Choroid plexus epithelial cell (primary cell): ENCODE measurements around the gene CERCAM.

Experiments used
- DNase-seq: peaks from one replicate; pipeline ENCODE4 v3.0.0-alpha.2; 2010; ENCODE audit warnings: low read depth
- H3K4me3 ChIP-seq: 2 replicates; pipeline ENCODE4 v1.5.1; 2011; ENCODE audit warnings: low read depth, mild to moderate bottlenecking, control low read depth, low read length, moderate library complexity
- TF ChIP-seq, protein P1 (sequence below): conservative IDR thresholded peaks from 2 replicates; pipeline ENCODE4 v1.5.1; 2011; ENCODE audit warnings: low read depth, mild to moderate bottlenecking, control low read depth, inconsistent platforms, low read length, moderate library complexity

Gene CERCAM

DNA sequence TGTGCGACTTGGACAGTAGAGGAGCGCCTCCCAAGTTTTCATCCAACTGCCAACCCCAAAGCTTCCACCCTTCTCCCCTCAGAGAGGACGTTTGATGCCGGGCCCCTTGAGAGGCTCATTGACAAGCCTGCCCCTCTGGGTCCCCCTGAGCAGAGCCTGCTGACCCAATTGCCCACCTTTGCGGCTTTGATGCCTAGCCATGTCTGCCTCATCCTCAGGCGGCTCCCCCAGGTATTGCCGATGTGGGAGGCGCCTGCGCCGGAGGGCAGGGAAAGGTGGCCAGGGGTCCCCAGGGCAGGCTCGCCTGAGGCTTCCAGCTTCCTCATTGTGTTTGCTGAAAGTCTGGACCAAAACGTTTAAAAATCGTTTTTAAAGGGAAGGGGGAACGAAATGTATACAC is 36.5 kb downstream of the CERCAM start:
- TF ChIP-seq, protein P1, sequence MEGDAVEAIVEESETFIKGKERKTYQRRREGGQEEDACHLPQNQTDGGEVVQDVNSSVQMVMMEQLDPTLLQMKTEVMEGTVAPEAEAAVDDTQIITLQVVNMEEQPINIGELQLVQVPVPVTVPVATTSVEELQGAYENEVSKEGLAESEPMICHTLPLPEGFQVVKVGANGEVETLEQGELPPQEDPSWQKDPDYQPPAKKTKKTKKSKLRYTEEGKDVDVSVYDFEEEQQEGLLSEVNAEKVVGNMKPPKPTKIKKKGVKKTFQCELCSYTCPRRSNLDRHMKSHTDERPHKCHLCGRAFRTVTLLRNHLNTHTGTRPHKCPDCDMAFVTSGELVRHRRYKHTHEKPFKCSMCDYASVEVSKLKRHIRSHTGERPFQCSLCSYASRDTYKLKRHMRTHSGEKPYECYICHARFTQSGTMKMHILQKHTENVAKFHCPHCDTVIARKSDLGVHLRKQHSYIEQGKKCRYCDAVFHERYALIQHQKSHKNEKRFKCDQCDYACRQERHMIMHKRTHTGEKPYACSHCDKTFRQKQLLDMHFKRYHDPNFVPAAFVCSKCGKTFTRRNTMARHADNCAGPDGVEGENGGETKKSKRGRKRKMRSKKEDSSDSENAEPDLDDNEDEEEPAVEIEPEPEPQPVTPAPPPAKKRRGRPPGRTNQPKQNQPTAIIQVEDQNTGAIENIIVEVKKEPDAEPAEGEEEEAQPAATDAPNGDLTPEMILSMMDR = no peak
- DNase-seq = no peak
- H3K4me3 ChIP-seq = peak overlapping the region; percentile 78

DNA sequence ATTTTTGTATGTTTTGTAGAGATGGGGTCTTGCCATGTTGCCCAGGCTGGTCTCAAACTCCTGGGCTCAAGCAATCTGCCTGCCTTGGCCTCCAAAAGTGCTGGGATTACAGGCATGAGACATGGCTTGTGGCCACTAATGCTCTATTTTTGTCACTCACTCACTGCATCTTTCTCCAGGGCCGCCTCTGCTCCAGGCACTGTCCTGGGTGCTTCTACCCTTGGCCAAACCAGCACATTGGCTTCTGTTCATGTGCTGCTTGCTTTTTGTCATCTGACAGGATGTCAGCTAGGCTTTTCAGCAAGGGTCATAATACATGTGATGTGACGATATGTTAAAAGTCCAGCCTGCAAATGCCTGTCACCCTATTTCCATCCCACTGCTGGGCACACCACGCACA is 38.4 kb downstream of the CERCAM start:
- TF ChIP-seq, protein P1 = no peak
- H3K4me3 ChIP-seq = no peak overlapping the region
- DNase-seq = no peak

DNA sequence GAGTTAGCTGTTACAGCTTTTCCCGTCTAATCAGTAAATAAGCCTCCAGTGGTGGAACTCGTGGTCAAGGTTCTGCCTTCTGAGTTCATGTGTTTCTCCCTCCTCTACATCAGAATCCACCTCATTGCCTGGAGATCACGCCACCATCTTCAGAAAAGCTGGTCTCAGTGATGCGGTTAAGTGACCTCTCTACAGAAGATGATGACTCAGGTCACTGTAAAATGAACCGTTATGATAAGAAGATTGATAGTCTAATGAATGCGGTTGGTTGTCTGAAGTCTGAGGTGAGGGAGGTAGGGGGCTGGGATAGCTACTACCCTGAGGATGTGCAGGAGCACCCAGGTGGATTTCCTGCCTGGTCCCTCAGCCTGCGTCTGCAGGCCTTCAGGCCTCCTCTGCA is 48.4 kb downstream of the CERCAM start:
- no peak overlapping the region for H3K4me3 ChIP-seq
- DNase-seq = no peak
- TF ChIP-seq, protein P1 = no peak

DNA sequence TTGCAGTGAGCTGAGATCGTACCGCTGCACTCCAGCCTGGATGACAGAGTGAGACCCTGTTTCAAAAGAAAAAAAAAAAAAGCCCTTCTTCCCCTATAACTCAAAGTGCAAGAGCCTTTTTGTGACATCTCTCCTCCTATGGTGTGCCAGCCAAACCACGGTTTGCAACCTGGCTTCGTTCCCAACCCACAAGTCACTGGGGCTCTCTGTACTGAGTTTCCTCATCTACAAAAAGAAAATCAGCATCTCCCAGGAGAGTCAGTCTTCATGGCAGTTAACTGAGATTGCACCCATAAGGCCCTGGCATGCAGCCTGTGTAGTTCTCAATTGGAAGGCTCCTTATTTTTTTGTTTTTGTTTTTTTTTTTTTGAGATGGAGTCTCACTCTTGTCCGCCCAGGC is 49.9 kb downstream of the CERCAM start:
- H3K4me3 ChIP-seq = no peak overlapping the region
- DNase-seq = peak; percentile 61
- TF ChIP-seq, protein P1 = no peak

DNA sequence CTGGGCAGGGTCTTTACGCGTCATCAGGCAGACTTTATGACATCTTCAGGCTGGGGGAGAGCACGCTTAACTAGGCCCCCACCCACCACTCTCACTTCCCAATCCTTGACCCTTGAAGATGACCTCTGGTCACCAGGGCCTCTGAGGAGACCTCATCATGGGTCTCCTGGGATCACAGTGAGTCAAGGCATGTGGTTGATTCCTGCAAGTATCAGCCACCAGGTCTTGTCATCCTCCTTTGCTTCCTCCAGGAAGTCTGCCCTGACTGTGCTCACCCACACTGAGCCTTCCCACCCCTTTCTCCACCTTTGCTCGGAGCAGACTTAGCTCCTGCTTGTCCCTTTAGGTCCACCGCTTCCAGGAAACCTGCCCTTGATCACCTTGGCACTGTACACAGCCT is 52.4 kb downstream of the CERCAM start:
- TF ChIP-seq, protein P1 = no peak
- DNase-seq = no peak
- H3K4me3 ChIP-seq = no peak overlapping the region

DNA sequence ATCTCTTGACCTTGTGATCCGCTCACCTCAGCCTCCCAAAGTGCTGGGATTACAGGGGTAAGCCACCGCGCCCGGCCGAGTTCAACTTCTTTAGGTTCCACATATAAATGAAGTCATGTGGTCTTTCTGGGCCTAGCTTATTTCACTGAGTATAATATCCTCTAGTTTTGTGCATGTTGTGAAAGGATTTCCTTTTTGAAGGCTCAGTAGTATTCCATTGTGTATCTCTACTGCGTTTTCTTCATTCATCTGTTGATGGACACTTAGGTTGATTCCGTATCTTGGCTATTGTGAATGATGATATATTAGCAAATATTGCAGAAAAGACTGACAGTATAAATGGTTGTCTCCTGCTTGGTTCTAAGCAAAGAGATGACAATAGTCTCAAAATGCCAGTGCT is 55.2 kb downstream of the CERCAM start:
- no peak overlapping the region for H3K4me3 ChIP-seq
- TF ChIP-seq, protein P1 = no peak
- DNase-seq = no peak

DNA sequence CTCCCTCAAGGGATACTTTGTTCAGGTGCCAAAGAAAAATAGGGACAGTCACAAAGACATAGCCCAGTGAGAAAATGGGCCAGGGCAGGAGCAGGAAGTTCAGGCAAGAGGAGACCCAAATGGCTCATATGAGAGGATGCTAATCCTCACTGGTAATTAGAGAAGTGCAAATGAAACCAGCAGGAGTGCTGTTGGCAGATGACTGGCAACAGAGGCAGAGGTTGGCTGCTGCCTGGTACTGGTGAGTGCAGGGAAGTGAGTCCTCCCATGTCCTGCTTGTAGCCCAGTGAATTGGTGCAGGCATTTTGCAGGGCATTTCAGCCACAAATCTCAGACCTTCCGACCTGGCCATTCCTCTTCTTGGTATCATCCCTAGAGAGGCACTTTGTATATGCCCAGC is 58.6 kb downstream of the CERCAM start:
- no peak overlapping the region for H3K4me3 ChIP-seq
- TF ChIP-seq, protein P1 = no peak
- DNase-seq = no peak
